CD4-positive, alpha-beta T cell treated with Interleukin-4 for 1 hour (primary cell): ENCODE measurements around the gene MYBPC3.
A peak's percentile ranks its signal among the peaks of the same experiment; 100 is the strongest.

Source experiments
- DNase-seq, 2 donors: peaks; one replicate each; pipeline ENCODE4 v3.0.0-alpha.2; 2020 to 2022

The MYBPC3 gene

DNA sequence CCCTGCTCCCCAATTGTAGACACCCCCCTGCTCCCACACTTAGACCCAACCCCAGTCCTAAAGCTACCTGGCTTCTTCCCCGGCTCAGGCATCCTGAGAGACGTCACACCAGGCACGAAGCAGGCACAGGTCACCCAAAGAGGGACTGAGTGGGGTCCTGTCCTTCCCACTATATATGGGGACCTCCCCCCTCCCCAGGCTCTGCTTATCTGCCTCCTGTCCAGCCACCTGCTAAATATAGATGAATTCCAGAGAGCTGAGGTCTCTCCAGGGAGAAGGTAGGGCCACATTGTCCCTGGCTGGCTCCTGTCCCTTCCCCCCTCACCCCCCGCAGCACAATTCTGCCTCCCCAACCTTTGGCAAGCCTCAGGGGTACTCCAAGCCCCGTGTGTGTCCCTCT is at the start of gene MYBPC3:
Gene MYBPC3, minus strand, starts transcription at position 147 of the 400 bp plus-strand sequence. Its CDS starts 55 bp downstream, at position 92.
- DNase-seq: no peak

DNA sequence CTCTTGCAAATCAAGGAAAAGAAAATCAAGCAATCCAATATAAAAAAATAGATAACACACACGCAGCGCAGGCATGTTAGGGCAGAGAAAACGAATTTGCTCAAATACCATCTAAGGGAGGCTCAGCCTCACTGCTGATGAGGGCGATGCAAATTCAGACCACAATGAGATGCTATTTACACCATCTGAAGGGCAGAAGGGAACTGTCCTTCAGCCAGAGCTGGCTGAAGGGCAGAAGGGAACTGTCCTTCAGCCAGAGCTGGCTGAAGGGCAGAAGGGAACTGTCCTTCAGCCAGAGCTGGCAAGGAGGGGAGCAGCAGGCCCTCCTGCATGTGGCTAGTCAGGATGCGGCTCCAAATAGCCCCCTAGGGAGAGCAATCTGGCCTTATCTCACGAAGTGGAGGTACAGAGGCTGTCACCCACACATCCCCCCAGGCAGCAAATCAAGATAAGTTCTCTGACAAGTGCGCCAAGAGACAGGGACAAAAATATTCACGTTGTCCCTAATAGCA is 48.3 kb upstream of the MYBPC3 start:
- no peak for DNase-seq

DNA sequence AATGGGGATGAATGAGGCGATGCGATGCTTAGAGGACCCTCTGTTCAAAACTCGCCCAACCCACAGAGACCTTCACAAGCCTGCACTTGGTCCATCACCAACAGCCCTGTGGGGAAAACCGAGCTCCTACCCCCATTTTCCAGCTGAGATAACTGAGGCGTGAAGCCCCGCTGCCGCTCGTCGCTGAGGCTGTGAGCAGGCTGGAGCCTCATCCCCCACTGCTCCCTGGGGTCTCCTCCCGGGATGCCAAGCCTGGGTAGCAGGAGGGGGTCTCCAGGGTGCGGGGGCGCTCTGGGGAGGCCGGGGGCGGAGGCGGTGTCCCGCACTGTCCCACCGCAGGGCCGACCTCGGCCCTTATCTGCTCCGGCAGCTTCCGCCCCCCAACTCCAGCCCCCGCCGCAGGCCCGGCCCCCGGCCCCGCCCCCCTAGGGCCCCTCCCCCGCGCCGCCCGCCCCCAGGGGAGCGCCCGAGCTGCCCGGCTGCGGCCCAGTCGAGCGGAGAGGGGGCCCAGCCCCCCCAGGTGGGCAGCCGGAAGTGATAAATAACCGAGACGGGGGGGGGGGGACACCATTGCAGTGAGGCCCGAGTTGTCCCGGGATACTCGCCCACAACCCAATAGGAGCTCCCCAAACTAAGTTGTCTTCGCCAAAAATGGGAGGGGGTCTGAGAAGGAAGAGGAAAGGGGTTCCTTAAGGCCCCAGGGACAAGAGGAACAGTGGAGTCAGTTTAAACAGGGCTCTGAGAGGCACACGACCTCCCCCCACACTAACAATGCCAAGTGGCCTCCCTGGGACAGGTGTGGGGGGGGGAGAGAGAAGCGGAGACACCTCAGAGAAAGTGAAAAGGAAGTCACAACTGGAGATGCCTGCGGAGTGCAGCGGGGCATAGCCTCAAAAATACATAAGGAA is 47.6 kb upstream of the MYBPC3 start:
- peak; percentile 33 to 55 for DNase-seq

DNA sequence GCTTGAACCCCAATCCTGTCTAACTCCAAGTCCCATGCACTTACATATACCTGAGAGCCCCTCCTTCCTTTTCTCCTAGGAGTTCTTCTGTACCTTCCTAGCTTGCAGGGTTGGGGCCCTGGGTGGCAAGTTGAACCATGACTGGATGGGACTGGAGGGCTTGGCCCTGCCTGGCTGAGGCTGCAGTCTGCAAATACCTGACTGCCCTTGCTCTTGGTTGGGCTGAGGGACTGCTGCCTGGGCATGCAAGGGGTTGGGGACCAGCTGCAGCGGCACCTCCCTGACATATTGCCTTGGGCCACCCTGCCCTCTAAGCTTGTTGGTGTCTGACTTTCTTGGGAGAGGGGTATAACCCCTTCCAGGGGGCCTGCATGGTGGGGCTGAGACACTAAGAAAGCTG is 46.0 kb upstream of the MYBPC3 start:
- no peak for DNase-seq

DNA sequence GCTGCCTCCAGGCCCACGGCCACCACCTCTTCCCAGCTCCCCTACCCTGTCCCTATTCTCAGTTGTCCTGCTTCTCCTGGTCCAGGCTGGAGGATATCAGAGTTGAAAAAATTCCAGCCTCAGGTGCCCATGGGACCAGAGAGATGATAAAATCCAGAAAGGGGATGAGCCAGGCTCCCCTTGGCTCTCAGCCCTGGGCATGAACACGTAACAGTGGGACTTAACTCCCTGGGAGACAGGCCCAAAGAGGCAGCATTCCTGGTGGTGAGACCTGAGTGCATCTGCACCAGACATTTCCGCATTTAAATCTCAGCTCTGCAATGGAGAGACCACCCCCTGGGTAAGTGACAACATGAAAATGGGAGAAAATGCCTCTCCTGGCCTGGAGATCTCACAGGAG is 45.5 kb upstream of the MYBPC3 start:
- no peak for DNase-seq

DNA sequence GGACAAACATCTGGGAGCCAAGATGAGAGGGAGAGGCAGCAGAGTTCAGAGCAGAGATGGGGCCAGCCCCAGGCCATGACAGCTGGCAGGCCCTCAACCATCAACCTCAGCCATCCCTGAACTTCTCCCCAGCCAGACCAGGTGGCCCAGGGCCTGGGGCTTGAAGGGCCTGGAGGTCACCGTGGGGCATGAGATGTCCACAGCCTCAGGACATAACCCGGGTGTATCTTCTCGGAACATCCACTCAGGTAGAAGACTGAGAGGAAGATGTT is 43.5 kb upstream of the MYBPC3 start:
- no peak for DNase-seq

DNA sequence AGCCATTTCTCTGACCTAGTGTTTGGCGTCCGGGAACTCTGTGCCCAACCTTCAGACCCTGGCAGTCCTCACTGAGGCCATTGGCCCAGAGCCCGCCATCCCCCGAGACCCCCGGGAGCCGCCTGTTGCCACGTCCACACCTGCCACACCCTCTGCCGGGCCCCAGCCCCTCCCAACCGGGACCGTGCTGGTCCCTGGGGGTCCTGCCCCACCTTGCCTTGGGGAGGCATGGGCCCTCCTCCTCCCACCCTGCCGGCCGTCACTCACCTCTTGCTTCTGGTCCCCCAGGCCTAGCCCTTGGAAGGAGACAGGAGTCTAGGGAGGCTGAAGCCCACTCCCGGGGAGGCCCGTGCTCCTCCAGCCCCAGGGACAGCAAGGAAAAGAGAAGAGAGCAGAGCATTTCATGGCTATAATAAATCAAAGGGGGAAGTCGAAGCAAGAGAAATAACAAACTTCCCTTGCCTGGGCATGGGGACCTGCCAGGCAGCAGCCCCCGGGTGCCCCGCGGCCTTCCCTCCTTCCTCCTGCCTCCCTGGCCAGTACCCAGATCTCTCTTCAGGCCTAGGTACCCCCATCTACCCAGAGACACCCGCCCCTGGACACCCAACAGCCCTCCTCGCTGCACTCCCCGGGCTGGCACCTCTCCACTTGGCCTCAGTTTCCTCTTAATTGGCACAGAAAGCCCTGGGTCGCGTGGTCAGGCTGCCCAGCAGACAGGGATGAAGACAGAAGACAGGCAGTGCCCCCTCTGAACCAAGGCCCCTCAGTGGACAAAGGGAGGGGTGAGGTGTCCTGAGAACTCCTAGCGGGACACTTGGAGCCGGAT is 42.9 kb upstream of the MYBPC3 start:
- no peak for DNase-seq

DNA sequence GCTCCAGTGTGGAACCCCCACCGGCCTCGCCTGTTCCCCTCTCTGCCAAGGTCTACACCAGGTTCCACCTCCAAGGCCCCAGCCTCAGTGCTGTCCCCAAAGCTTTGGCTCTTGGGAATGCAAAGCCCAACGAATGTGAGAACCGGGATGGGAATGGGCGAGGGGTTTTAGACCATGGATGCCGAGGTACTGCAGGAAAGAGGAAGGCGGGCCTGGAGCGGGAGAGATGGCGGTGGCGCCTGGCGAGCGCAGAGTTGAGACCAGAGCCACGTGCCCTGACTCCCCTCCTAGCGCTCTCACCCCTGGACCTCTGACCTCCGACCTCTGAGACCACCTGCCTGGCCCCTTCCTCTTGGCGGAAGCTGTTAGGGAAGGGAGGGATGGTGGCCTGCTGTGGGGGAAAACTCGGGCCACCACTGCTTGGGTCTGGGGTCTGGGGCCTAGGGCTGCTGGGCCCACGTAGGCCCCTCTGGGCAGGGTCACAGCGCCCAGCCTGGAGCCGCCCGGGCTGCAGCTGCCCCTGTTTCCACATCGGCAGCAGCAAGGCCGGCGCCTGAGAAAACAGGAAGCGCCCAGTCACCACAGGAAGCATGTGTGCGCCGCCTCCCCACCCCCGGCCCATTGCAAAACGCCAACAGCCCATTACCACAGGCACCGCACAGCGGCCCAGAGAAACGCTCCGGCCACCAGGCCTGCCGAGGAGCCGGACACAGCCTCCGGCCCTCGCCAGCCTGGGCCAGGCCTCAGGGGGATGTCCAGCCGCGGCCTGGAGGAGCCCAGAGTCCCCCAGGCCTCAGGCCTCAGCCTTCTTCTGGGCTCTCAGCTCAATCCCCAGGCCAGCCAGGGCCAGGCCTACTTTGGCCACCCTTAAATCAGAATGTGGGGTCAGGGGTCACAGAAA is 42.1 kb upstream of the MYBPC3 start:
- peak; percentile 65 to 82 for DNase-seq

DNA sequence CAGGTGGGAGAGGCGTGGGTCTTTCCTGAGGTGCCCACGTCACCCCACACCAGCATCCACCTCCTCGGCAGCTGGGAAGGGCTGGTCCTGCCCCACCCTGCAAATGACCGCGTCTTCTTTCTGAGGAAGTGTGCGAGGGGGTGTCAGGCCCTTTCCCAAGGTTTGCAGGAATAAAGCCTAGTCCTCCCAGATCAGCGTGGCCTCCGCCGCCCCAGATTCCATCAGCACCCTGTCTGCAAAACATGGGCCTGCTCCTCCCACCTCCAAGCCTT is 41.5 kb upstream of the MYBPC3 start:
- DNase-seq: peak in 1 of 2 donors; percentile 64

DNA sequence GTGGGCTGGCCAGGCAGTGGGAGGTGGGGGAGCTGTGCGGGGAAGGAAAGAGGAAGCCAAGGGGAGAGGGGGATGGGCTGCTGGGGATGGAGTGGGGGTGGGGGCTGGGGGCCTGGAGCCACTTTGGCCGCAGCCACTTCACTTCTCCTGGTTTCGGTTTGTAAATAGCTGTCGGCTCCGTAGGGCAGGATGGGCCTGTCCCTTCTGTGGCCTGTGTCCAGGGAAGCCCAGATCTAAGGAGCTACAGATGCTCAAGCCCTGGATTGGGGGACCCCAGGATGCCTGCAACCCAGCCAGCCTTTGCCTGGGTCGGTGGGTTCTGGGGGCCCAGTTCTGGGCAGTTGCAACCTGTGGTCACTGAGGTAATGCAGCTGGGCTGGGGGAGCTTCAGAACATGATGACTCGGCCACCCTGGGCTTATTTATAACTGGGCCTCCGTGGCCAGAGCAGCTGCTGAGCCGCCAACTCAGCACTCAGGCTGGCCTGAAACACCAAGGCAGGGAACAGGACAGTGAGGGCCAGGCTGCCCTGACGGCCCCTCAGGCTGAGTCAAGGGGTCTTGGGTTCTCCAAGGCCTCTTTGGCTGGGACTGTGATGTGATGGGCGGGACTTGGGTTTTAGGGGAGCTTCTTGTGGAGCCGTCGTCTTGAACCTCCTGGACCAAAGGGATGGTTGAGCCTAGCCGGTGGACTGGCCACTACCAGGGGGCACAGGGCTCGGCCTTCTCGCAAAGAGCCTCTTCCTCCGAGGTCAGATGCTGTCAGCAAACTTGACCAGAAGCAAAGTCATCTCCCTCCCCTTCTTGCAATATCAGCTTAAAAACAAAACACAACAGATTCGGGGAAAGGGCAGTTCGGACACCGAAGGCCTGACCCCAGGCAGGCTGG is 40.9 kb upstream of the MYBPC3 start:
- peak in 1 of 2 donors; percentile 42 for DNase-seq

DNA sequence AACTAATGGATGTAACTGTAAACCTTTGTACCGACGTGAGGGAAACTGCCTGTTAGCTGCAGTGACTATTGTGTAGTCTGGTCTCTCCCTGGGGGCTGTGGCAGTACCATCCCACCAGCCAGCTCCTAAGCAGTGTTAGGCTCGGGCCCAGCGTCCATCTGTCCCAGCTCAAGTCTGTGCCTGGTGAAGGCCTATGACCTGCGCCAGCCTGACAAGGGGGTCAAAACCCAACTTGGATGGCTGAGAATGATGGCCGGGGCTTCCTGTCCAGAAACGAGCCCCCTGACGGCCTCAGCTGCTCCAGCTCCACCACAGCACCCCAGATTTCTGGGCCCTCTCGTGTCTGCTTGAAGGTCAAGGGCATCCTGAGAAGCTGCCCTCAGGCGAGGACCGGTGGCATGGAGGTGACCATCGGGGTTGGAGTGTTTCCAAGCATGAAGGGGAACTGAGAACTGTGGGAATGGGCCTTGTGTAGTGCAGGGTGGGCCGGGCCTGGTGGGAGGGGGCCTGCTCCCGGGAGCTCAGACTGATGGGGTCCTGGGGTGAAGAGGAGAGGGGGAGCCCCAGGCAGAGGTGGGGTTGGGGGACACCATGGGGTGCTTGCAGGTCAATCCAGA is 40.2 kb upstream of the MYBPC3 start:
- DNase-seq: no peak

DNA sequence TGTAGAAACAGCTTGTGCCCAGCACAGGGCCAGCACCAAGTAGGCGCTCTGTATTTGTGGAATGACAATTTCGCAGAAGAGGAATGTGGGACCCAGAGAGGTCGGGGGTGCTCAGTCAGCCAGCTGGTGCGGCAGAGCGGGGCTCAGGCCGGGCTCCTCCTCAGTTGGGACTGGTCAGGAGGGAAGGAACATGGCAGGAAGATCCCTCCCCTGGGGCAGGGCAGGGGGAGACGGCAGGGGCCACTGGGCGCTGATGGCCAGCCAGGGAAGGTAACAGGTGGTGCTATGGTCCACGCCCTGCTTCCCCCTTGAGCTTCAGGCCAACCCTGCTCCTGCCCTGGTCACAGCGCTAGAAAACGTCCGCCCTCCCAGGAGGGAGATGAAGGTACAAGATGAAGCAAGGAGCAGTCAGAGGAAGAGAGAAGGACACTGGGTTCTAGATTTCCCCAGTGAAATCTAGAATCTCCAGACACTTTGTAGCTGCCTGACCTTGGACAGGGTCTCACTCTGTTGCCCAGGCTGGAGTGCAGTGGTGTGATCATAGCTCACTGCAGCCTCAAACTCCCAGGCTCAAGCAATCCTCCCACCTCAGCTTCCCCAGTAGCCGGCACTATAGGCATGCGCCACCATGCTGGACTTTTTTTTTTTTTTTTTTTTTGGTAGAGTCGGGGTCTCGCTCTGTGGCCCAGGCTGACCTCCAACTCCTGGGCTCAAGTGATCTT is 39.4 kb upstream of the MYBPC3 start:
- DNase-seq: no peak

DNA sequence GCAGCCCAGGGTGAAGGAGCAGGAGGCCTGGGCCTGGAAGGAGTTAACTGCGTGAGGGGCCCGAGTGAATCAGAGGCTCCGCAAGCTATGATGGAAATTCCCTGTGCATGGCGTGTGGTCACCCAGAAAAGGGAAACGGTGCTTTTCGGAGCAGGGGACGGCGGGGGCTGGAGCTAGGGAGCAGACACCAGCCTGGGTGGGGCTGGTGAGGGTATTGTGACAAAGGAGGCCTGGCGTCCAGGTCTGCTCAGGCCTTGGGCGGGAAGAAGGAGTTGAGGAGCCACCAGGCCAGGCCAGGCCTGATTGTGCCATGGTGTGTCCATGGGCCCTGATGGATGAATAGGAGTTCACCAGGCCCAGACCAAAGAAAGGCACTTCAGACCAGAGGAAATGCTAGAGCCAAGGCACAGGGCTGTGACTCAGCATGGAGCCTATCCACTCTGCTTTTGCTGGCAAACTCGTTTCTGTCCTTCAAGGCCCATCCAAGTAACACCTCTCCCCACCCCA is 38.6 kb upstream of the MYBPC3 start:
- peak; percentile 36 to 81 for DNase-seq

DNA sequence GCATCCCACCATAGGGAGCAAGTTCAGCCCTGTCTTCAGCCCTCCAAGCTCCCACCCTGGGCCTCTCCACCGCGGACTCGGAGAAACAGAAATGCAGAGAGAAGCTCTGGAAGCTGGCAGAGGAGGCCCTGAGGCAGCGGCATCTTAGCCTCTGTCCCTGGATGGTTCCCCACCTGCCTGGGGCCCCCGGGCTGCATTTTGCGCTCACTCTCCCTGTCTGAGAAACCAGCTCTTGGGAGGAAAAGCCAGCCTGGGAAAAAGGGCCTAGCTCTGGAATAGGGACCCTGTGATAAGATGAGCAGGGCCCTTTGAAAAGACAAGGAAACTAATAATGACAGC is 37.9 kb upstream of the MYBPC3 start:
- no peak for DNase-seq

DNA sequence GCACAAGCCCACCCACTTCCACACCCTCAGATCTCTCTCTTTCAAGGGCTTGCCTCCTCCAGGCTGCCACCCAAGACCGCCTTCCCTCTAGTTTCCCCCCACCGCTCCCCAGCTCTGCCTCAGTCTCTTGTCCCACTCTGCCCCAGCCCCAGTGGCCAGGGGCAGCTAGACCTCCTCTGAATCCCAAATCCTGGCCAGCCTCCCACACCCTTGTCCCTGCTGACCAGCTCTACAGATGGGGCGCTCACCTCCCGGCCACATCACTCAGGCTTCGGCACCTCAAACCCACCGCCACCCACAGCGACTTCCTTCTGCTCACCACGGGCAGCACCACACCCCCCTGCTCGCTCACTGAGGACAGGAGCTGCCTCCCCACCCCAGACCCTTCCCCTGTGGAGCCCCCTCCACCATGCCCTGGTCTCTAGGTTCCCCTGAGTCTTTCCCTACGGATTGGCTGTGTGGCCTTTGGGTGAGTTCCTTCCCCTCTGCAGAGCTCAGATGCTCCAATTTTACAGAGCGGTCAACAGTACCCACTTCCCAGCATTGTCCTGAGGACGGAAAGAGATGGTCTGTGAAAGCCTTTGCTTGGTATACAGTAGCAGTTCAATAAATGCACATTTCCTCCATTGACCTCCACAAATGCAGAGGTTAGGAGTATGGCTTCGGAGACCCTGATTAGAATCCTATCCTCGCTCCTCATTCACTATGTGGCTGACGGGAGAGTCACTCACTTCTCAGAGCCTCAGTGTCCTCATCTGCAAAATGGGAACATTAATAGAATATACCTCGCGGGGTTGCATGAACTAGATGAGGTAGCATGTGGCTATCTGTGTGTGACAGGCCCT is 37.3 kb upstream of the MYBPC3 start:
- DNase-seq: no peak

DNA sequence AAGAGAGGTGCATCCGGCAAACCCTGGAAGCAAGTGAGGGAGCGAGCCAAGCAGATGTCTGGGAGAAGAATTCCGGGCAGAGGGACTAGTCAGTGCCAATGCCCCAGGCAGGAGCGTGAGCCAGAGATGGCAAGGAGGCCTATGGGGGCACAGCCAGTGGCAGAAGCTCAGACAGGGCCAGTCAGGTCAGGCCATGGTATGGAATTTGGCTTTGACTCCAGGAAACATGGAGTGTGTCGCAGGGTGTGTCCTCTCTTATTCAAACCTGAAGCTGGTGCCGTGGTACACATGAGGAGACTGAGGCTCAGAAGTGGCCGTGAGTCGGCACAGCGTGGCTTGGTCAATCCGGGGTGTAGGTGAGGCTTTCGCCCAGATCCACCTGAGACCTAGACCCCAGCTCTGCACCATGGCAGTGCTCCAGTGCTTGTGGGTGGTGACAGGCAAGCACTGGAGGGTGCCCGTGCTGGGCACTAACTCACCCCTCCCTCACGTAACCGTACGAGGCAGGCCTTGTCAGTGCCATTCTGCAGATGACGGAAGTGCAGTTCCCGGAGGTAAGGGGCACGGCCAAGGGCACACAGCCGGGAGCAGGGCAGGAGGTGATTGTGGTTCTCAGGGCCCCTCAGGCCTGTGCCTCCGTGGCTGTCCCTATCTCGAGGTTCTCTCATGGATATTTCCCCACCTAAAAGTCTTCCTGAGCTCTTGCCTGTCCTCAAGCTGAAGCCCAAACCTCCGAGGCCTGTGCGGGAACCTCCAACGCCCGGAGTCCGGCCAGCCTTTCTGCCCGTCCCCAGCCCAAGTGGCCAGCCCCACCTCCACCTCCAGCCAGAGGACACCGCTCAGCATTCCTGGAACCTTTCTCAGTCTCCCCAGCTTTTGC is 36.4 kb upstream of the MYBPC3 start:
- no peak for DNase-seq

DNA sequence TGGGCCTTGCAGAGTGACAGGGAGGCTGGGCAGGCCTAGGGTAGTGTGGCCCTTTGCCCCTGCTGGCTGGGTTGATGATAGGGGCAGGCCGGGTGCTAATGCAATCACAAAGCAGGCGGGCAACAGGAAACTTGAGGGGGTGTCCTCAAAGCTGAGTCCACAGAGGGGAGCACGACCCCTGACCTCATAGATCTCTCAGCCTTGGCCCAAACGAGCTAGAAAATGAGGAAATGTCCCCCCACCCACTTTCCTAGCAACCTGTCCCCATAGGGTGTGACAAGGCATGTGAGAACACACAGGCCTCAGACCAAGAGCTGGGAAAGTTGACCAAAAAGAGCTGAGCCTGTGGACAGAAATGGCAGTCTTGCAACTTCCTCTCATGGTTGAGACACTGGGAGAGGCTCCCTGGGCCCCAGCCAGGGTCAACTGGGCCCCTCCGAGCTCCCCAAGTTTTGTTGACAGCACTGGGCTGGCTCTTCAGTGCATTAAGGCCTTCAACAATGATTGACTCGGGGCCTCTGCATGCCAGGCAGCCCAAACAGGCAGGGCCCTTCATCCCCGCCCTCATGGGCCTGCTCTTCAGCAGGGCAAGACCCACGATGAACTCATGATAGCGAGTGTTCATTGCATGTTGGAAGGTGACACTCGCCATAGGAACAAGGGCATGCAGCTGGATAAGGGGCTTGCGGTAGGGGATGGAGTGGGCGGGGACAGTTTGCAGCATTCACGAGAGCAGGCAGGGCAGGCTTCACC is 35.6 kb upstream of the MYBPC3 start:
- DNase-seq: peak in 1 of 2 donors; percentile 55

DNA sequence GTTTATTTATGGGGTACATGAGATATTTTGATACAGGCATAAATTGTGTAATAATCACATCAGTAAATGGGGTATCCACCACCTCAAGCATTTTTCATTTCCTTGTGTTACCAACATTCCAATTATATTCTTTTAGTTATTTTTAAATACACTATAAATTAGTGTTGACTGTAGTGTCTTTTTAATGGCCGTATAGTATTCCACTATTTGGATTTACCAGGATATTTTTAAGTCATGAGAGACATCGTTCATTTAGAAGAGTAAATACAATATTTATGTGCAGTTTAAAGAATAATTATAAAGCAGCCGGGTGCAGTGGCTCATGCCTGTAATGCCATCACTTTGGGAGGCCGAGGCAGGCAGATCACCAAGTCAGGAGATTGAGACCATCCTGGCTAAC is 32.0 kb upstream of the MYBPC3 start:
- DNase-seq: no peak
